ENCODE measurements around the gene LONRF3.

DNA sequence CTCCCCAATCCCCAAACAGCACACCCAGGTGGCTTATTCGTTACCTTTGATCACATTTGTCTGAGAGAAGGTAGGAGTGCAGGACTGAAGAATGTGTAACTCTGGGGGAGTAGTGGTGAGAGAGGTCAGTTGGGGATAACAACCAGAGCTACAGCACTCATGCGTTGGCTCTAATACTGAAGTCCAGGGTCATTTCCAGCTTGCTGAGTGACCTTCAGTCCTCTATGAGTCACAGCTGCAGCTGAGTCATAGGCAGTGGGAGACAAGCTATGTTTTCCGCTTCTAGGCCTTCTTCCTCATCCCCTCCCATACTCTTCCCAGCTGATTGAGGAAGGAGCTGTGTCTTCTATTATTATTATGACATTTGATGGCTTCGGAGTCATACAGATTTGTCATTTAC lies 66.8 kb downstream of the LONRF3 start:
- TF ChIP-seq, protein P1, sequence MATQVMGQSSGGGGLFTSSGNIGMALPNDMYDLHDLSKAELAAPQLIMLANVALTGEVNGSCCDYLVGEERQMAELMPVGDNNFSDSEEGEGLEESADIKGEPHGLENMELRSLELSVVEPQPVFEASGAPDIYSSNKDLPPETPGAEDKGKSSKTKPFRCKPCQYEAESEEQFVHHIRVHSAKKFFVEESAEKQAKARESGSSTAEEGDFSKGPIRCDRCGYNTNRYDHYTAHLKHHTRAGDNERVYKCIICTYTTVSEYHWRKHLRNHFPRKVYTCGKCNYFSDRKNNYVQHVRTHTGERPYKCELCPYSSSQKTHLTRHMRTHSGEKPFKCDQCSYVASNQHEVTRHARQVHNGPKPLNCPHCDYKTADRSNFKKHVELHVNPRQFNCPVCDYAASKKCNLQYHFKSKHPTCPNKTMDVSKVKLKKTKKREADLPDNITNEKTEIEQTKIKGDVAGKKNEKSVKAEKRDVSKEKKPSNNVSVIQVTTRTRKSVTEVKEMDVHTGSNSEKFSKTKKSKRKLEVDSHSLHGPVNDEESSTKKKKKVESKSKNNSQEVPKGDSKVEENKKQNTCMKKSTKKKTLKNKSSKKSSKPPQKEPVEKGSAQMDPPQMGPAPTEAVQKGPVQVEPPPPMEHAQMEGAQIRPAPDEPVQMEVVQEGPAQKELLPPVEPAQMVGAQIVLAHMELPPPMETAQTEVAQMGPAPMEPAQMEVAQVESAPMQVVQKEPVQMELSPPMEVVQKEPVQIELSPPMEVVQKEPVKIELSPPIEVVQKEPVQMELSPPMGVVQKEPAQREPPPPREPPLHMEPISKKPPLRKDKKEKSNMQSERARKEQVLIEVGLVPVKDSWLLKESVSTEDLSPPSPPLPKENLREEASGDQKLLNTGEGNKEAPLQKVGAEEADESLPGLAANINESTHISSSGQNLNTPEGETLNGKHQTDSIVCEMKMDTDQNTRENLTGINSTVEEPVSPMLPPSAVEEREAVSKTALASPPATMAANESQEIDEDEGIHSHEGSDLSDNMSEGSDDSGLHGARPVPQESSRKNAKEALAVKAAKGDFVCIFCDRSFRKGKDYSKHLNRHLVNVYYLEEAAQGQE (tag by site-specific recombination; IDR thresholded peaks at IDR 0.05), result no peak
- TF ChIP-seq ZNF274 (IDR thresholded peaks at IDR 0.05; ENCODE audit: low read length), result no peak
- no peak for TF ChIP-seq ZNF274 (tag by site-specific recombination; IDR thresholded peaks at IDR 0.05; ENCODE audit: borderline replicate concordance)
- TF ChIP-seq ZNF837 (tag by site-specific recombination; IDR thresholded peaks at IDR 0.05), result no peak
- TF ChIP-seq ZNF302 (tag by site-specific recombination; IDR thresholded peaks at IDR 0.05; ENCODE audit: low read depth), result no peak

All from HEK293 (cell line).